OCI-LY7 (cell line): Measurements from ENCODE around the gene CARD6. TPM values are rescaled to one million over a fixed set of nuclear protein-coding genes. Genes with fewer than 3 reads are reported as not detected.
"Not testable (repeated sequence)": the region's sequence is repeated elsewhere in the genome, so short reads cannot be mapped to it uniquely, and the experiment has no call there.

Source experiments
- BruUV-seq: library from RNA; stranded (reverse); fragments of 400-500 nt; replicated peaks from 2 replicates; lab custom pipeline; 2021; lab: Mats Ljungman, UMichigan
- CTCF ChIA-PET: fragments of 300-600 bp; sonication (Branson Sonifier 250); formaldehyde crosslinking; loops from one replicate; lab custom pipeline; 2022; ENCODE audit warnings: antibody characterized with exemption; ENCODE audit not compliant: unreplicated experiment; lab: Charles Lee
- POLR2A ChIA-PET: fragments of 300-600 bp; sonication (Branson Sonifier 250); formaldehyde crosslinking; loops from one replicate; lab custom pipeline; 2022; ENCODE audit warnings: antibody characterized with exemption; lab: Charles Lee
- DNase-seq: peaks from one replicate; pipeline ENCODE4 v3.0.0-alpha.2; 2015; ENCODE audit warnings: low spot score
- H2AFZ ChIP-seq: fragments of 200-600 bp; sonication (generic), shearing (Covaris generic); 2 replicates; pipeline ENCODE4 v1.6.1; 2014; ENCODE audit warnings: mild to moderate bottlenecking, antibody characterized with exemption, low read length, moderate library complexity
- H3K27ac ChIP-seq: fragments of 200-600 bp; sonication (generic); 2 replicates; pipeline ENCODE4 v1.5.1; 2014; ENCODE audit warnings: mixed run types, low read depth, mild to moderate bottlenecking, moderate library complexity, low read length, inconsistent platforms; ENCODE audit not compliant: poor library complexity, severe bottlenecking
- H3K36me3 ChIP-seq: fragments of 200-600 bp; sonication (generic); 2 replicates; pipeline ENCODE4 v1.6.1; 2014; ENCODE audit warnings: mild to moderate bottlenecking, antibody characterized with exemption, low read length, moderate library complexity, mixed read lengths; ENCODE audit not compliant: insufficient read depth
- H3K4me1 ChIP-seq: fragments of 200-600 bp; sonication (generic); 2 replicates; pipeline ENCODE4 v1.5.1; 2014; ENCODE audit warnings: mild to moderate bottlenecking, low read length; ENCODE audit not compliant: insufficient read depth, poor library complexity, severe bottlenecking
- H3K4me2 ChIP-seq: fragments of 200-600 bp; sonication (generic); 2 replicates; pipeline ENCODE4 v1.6.1; 2014; ENCODE audit warnings: mild to moderate bottlenecking, low read length
- H3K4me3 ChIP-seq: fragments of 200-600 bp; sonication (generic); 2 replicates; pipeline ENCODE4 v1.5.1; 2014; ENCODE audit warnings: mild to moderate bottlenecking, low read depth, low read length; ENCODE audit not compliant: poor library complexity, severe bottlenecking
- H3K79me2 ChIP-seq: fragments of 200-600 bp; sonication (generic); 2 replicates; pipeline ENCODE4 v1.6.1; 2016; ENCODE audit warnings: low read depth, mild to moderate bottlenecking, low read length, moderate library complexity, mixed read lengths; ENCODE audit not compliant: insufficient read depth
- H3K9me2 ChIP-seq: fragments of 200-600 bp; sonication (generic); 2 replicates; pipeline ENCODE4 v1.6.1; 2016; ENCODE audit warnings: mild to moderate bottlenecking, low read length, mixed read lengths; ENCODE audit not compliant: insufficient read depth
- H3K9me3 ChIP-seq: fragments of 200-600 bp; sonication (generic); 2 replicates; pipeline ENCODE4 v1.6.1; 2014; ENCODE audit warnings: mild to moderate bottlenecking, mixed run types, low read length, mixed read lengths
- H4K20me1 ChIP-seq: fragments of 200-600 bp; sonication (generic); 2 replicates; pipeline ENCODE4 v1.6.1; 2014; ENCODE audit warnings: mild to moderate bottlenecking, antibody characterized with exemption, low read length, moderate library complexity, mixed read lengths; ENCODE audit not compliant: insufficient read depth
- EZH2phosphoT487 ChIP-seq: fragments of 200-600 bp; sonication (generic); IDR thresholded peaks from 2 replicates; pipeline ENCODE4 v1.6.1; 2018; ENCODE audit warnings: low read depth, borderline replicate concordance, mild to moderate bottlenecking, mixed run types, antibody characterized with exemption, low read length, moderate library complexity, mixed read lengths
- intact Hi-C: fragments of 100-400 bp; cut with micrococcal nuclease; formaldehyde crosslinking; loops from one replicate; pipeline ENCODE4 v1.10.0; 2022; ENCODE audit not compliant: unreplicated experiment
- total RNA-seq, 2 experiments: library from RNA; depleted of rRNA in 1 of 2; stranded (reverse); fragments of >200 nt in 1 of 2; shearing (Covaris generic) in 1 of 2; gene quantifications; 2 replicates each; pipeline ENCODE4 v1.2.3, GENCODE V29; 2014 to 2022
- TF ChIP-seq, protein P1 (sequence below): fragments of 200-600 bp; sonication (generic); conservative IDR thresholded peaks from 2 replicates; pipeline ENCODE4 v1.5.1; 2014; ENCODE audit warnings: mild to moderate bottlenecking, antibody characterized with exemption, low read length, moderate library complexity, mixed read lengths

Gene CARD6
- total RNA-seq, 2 experiments from 2014 or later = 0.53 to 1.1 TPM

- ChIA-PET POLR2A (no interaction called here), CTCF (no interaction called here)
- H3K27ac ChIP-seq = no peak overlapping the region
- no peak overlapping the region for H2AFZ ChIP-seq
- H3K4me2 ChIP-seq = no peak overlapping the region
- H3K9me2 ChIP-seq = no peaks in the 10 kb centered on the region
- H4K20me1 ChIP-seq = no peaks in the 10 kb centered on the region
- peaks cover 4% of the 10 kb centered on the region for H3K4me1 ChIP-seq
- H3K79me2 ChIP-seq = no peaks in the 10 kb centered on the region
- intact Hi-C loops = no loop called here
- H3K9me3 ChIP-seq = no peaks in the 10 kb centered on the region
- no peak overlapping the region for H3K4me3 ChIP-seq
- DNase-seq = no peak
- TF ChIP-seq, protein P1, sequence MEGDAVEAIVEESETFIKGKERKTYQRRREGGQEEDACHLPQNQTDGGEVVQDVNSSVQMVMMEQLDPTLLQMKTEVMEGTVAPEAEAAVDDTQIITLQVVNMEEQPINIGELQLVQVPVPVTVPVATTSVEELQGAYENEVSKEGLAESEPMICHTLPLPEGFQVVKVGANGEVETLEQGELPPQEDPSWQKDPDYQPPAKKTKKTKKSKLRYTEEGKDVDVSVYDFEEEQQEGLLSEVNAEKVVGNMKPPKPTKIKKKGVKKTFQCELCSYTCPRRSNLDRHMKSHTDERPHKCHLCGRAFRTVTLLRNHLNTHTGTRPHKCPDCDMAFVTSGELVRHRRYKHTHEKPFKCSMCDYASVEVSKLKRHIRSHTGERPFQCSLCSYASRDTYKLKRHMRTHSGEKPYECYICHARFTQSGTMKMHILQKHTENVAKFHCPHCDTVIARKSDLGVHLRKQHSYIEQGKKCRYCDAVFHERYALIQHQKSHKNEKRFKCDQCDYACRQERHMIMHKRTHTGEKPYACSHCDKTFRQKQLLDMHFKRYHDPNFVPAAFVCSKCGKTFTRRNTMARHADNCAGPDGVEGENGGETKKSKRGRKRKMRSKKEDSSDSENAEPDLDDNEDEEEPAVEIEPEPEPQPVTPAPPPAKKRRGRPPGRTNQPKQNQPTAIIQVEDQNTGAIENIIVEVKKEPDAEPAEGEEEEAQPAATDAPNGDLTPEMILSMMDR = no peak
- no peak for TF ChIP-seq EZH2phosphoT487
- no peaks in the 10 kb centered on the region for H3K36me3 ChIP-seq
- BruUV-seq = no TSS peak
These were observed 6.4 kb downstream of the CARD6 start for GRCh38 chr5:40847525-40847924.

DNA sequence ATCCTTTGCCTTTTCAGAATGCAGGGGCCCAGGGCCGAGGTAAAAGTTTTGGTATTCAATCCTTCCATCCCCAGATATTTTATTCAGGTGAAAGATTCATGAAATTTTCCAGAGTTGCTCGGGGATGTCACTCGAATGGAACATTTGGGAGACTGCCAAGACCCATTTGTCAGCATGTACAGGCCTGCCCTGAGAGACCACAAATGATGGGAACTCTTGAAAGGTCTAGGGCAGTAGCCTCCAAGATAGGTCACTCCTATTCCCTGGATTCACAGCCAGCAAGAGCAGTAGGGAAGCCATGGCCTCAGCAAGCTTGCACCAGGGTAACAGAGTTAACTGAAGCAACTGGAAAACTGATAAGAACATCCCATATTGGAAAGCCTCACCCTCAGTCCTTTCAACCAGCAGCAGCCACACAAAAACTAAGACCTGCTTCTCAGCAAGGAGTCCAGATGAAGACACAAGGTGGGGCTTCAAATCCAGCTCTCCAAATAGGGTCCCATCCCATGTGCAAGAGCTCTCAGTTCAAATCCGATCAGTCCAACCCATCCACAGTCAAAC is 12.5 kb downstream of the CARD6 start:
- no TSS peak for BruUV-seq
- Histone ChIP-seq H3K9me2 (no peaks in the 10 kb centered on the region), H3K4me2 (no peak overlapping the region), H3K4me1 (peaks cover 4% of the 10 kb centered on the region), H3K79me2 (no peaks in the 10 kb centered on the region), H3K4me3 (no peak overlapping the region), H2AFZ (no peak overlapping the region), H3K27ac (no peak overlapping the region), H4K20me1 (no peaks in the 10 kb centered on the region), H3K9me3 (no peaks in the 10 kb centered on the region), H3K36me3 (no peaks in the 10 kb centered on the region)
- no peak for TF ChIP-seq EZH2phosphoT487
- POLR2A ChIA-PET = interaction anchor here (1.2 kb wide), 1 partner anchor 11 kb away, joined by 3 read pairs; no protein-coding TSS in a partner anchor
- intact Hi-C loops = no loop called here
- no peak for DNase-seq
- CTCF ChIA-PET = no interaction called here

DNA sequence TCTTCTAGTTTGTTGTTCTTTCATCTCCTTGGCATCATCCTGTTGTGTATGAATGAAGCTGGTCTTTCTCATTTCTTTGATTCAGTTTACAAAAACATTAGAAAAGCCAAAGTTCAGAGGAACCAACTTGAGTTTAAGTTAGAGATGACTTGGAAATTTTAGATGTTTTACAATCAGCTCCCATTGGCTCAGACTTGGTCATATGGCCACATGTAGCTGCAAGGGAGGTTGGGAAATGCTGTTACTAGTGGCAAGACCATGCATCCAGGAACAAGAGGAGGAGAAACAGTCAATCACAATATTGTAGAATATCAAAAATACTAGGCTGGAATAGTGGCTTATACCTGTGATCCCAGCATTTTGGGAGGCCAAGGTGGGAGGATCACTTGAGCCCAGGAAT is 19.5 kb downstream of the CARD6 start:
- no peak overlapping the region for H2AFZ ChIP-seq
- TF ChIP-seq, protein P1 = no peak
- TF ChIP-seq EZH2phosphoT487 = no peak
- no peak overlapping the region for H3K27ac ChIP-seq
- intact Hi-C loops = no loop called here
- H4K20me1 ChIP-seq = no peaks in the 10 kb centered on the region
- no peaks in the 10 kb centered on the region for H3K4me1 ChIP-seq
- POLR2A ChIA-PET = interaction anchor here (0.5 to 0.8 kb wide), 2 partner anchors 12 to 90 kb away, joined by 3 to 4 read pairs; no protein-coding TSS in a partner anchor
- CTCF ChIA-PET = no interaction called here
- H3K4me2 ChIP-seq = no peak overlapping the region
- no peaks in the 10 kb centered on the region for H3K36me3 ChIP-seq
- H3K79me2 ChIP-seq = no peaks in the 10 kb centered on the region
- DNase-seq = no peak
- H3K9me2 ChIP-seq = no peaks in the 10 kb centered on the region
- H3K4me3 ChIP-seq = no peak overlapping the region
- BruUV-seq = no TSS peak
- H3K9me3 ChIP-seq = no peaks in the 10 kb centered on the region

DNA sequence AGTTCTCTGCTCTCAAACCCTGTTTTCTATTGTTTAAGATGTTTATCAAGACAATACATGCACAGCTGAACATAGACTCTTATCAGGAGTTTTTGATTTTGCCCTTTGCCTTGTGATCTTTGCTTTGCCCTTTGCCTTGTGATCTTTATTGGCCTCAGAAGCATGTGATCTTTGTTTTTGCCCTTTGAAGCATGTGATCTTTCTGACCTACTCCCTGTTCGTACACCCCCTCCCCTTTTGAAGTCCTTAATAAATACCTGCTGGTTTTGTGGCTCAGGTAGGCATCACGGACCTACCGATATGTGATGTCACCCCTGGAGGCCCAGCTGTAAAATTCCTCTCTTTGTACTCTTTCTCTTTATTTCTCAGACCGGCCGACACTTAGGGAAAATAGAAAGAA is 23.8 kb downstream of the CARD6 start:
- DNase-seq, H3K9me3 ChIP-seq, POLR2A ChIA-PET, BruUV-seq, H3K4me3 ChIP-seq, H3K79me2 ChIP-seq, H3K36me3 ChIP-seq, H3K4me1 ChIP-seq, H4K20me1 ChIP-seq, H3K9me2 ChIP-seq, H3K4me2 ChIP-seq, CTCF ChIA-PET, intact Hi-C loops, H2AFZ ChIP-seq, H3K27ac ChIP-seq: not testable (repeated sequence)
